Sciatic nerve (tissue), 2 donors: ENCODE measurements around the gene DNER. TPM values are rescaled to one million over a fixed set of nuclear protein-coding genes. Genes with fewer than 3 reads are reported as not detected.
"Not testable (repeated sequence)": the region's sequence is repeated elsewhere in the genome, so short reads cannot be mapped to it uniquely, and the experiment has no call there.

Experiments used
- ATAC-seq: fragments of 200-7000 bp; cut with Tn5 transposase; one replicate; pipeline ENCODE4 v1.9.1; 2020; ENCODE audit warnings: mild to moderate bottlenecking, moderate library complexity
- DNase-seq: peaks from one replicate; pipeline ENCODE4 v3.0.0-alpha.2; 2020; ENCODE audit warnings: low spot score
- intact Hi-C: fragments of 100-400 bp; cut with DNase I; formaldehyde crosslinking; loops from one replicate; pipeline ENCODE4 v1.14.2; 2022
- total RNA-seq: library from RNA; stranded (reverse); fragmentation: NEBNext Ultra II Directional; extraction: Animal tissue kit (Norgen Biotek cat#: 25700); gene quantifications from one replicate; pipeline ENCODE4 v1.2.1, GENCODE V29; 2021
- donor health status: DM: no; HTN: no; CAD: no.
- donor health status: DM: no; HTN: no; CAD: no.

DNER gene
- total RNA-seq, 1 donor from 2014 or later = 0.71 TPM

DNA sequence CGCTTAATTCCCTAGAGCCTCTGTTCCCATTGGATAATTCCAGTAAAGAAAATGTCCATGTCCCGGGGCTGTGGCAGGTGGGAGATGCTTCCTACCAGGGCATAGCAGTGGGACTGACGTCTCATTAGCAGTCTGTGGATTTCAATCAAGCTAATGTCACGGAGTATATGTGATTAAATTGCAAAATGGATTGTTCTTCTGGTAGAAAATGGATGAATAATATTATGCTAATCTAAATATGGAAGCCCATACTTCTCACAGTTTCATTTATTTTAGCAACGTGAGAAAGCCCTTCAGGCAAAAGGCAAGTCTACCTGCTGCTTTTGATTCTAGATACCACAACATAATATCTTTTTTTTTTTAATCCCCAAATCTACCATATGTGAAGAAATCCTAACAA is 185.5 kb downstream of the DNER start:
- ATAC-seq (no peak), DNase-seq (no peak)
- intact Hi-C loops = no loop called here

DNA sequence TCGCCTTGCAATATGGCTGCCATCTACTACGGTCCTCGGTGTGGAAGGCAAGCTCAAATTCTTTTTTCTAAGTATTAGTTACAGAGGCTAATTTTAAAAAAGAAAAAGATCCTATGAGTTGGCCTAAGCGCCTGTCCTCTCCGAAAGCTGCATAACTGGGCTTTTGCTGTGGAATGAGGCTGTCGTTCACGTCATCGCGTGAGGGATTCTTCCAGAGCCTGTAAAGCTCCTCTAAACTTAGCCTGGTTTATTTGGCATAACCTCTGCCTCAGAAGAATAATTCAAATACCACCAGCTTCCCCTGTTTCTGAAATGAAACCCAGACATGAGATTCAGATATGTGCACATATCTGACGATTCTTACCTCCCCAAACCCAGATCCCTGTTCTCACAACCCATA is 187.4 kb downstream of the DNER start:
- ATAC-seq = no peak
- intact Hi-C loops = no loop called here
- DNase-seq = no peak

GRCh38 chr2:229524799-229525198 is 189.6 kb downstream of the DNER start:
- intact Hi-C loops = no loop called here
- ATAC-seq = no peak
- no peak for DNase-seq

DNA sequence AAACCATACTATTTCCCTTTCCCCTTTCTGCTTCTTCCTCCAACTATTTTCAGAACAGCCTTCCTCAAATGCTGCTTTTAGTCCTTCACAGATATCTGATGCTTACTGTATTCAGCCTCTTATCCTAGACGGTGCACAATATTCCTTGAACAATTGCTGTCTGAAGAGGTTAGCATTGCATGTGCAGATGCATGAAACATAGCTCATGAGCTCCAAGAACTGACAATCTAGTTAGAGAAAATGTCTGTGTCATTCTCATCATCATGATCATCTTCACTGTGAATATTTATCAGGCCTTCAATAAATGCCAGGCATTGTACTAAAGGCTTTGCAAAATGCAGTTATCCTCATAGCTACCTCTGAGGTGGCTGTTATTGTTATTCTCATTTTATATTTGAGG is 190.7 kb downstream of the DNER start:
- ATAC-seq (no peak), DNase-seq (no peak)
- intact Hi-C loops = no loop called here

DNA sequence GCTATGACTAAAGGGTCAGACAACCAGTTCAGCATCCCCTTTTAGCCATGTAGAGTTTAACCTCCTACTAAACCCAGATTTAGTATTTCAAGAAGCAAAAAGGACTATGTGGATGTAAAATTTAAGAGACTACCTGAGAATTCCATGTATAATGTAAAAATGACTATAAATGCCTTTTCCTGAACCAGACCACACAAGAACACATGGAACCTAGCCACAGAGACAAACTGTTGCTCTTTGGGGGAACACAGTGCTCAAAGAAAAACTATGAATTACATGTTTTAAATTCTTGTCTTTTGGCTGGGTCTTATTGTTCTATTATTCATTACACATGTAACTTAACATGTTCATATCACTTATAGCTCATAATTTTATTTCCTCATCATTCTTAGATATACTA is 192.8 kb downstream of the DNER start:
- ATAC-seq = no peak
- no peak for DNase-seq
- intact Hi-C loops = no loop called here

- peak; percentile 70 for ATAC-seq
- intact Hi-C loops = no loop called here
- DNase-seq = no peak
These were observed 193.7 kb downstream of the DNER start for GRCh38 chr2:229520691-229521096.

DNA sequence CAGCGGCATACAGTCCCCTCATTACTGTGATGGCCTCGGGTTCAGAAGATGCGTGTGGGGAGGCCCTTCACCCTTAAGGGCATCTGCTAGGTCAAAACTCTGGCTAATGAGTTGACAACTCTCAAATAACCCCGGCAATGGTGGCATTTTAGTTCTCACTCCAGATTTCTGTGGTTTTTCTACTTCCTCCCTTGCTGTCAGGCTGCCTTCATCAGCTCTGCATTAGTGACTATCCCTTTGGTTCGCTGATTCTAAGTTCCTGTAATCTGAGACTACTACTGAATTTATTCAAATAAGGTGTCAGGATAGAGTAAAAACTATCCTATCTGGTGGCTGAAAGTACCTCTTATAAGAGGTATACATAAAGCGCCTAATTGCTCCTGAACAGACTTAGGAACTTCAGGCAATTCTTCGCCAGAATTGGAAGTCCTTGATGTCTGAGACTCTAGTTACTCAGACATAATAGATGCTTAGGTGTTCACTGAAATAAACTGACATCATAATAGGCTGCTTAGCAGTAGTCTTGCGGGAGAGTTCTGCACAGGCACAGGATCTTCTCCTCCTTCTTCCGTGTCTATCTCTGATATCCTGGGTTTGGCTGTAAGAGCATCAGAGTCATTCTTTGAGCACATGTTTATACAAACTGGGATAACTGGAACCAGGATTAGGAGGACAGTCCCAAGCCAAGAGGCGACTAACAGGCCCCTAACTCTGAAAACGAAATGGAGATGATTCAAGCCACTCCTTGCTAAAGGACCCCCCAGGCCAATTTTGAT is 194.5 kb downstream of the DNER start:
- intact Hi-C loops = no loop called here
- DNase-seq (no peak), ATAC-seq (peak; percentile 22)

- intact Hi-C loops = no loop called here
- DNase-seq (no peak), ATAC-seq (no peak)
These were observed 200.0 kb downstream of the DNER start for GRCh38 chr2:229514273-229514895.

DNA sequence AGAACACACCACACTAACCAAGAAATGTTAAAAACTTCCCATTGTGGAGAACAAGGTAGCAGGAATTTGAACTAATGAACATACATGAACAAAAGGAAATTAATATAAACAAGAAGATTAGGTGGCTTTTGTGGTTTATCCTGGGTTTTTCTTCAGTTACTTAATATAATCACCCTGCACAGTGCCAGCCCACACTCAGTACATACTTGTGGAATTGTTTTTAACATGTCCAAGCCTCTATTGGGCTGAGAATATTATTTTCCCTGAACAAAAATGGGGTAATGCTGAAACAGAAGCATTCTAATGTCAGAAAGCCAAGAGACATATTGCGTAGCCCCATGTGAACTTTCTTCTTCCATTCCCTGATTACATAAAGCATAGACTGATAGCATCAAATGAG is 202.8 kb downstream of the DNER start:
- intact Hi-C loops = no loop called here
- DNase-seq = no peak
- peak; percentile 67 for ATAC-seq

GRCh38 chr2:229506699-229507098 is 207.7 kb downstream of the DNER start:
- intact Hi-C loops, DNase-seq, ATAC-seq: not testable (repeated sequence)

- DNase-seq (no peak), ATAC-seq (no peak)
- intact Hi-C loops = no loop called here
These were observed 213.1 kb downstream of the DNER start for GRCh38 chr2:229501051-229501794.

DNA sequence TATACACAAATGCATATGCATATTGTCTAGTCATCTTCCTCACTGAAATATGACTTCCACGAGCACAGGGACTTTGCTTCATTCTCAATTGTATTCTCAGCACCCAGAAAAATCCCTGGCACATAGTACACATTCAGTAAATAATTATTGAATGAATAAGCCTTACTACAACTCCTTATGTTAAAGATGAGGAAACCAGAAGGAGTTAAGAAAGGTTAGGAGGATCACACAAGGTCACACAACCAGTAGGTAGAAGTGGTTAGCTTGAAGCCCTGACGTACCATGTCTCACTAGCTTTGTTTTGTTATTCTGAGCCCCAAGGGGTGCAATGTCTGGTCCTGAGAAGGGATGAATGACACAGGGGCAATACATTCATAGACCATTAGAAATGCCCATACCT is 222.3 kb downstream of the DNER start:
- ATAC-seq (no peak), DNase-seq (no peak)
- intact Hi-C loops = no loop called here

GRCh38 chr2:229490167-229490566 is 224.2 kb downstream of the DNER start:
- intact Hi-C loops = no loop called here

GRCh38 chr2:229489016-229489415 is 225.3 kb downstream of the DNER start:
- DNase-seq (no peak), ATAC-seq (no peak)
- intact Hi-C loops = no loop called here

More at GRCh38 chr2:229490167-229490566, 224.2 kb downstream of the DNER start:
- no peak for ATAC-seq
- no peak for DNase-seq

GRCh38 chr2:229488232-229488631 is 226.1 kb downstream of the DNER start:
- no peak for DNase-seq
- ATAC-seq = no peak
- intact Hi-C loops = no loop called here

GRCh38 chr2:229486673-229487072 is 227.7 kb downstream of the DNER start:
- intact Hi-C loops = no loop called here
- no peak for ATAC-seq
- DNase-seq = no peak

DNA sequence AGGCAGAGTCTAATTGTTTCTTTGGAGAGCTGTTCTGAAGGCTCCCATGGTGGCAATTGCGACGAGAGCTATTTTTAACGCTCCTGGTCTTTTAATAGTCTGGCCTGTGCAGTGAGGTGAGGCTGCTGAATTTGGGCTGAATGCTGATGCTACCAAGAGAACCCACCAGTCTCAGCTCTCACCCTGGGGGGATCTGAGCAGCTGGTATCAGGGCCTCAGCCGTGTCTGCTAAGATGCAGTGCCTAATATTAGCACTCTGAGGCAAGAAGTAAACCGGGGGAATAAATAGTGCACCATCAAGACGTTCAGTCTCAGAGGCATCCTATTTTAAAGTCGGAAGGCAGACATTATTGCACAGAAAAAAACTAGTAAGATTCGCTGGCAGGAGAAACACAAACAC is 228.5 kb downstream of the DNER start:
- intact Hi-C loops = no loop called here
- DNase-seq = no peak
- ATAC-seq = peak; percentile 72

DNA sequence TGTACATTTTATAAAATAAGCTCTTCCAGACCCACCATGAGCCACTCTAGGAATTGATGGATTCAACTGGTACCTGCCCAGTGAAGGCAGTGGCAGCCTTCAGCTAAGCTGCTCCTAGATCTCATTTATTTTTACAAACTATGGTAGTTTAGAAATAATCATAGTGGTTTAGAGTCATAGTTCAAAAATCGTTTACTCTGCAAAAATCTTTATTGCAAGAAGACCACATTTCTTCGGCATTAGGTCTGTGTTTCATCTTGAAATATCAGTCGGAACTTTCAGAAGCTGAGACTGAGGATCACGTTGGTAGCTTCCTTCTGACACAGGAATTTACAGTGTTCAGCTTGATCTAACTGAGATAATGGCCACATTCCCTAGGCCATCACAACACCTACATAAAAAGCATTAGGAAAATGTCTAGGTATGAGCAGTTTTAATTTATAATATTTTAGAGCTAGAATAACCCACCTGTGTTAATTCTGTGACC is 237.0 kb downstream of the DNER start:
- intact Hi-C loops = no loop called here
- no peak for ATAC-seq
- no peak for DNase-seq

DNA sequence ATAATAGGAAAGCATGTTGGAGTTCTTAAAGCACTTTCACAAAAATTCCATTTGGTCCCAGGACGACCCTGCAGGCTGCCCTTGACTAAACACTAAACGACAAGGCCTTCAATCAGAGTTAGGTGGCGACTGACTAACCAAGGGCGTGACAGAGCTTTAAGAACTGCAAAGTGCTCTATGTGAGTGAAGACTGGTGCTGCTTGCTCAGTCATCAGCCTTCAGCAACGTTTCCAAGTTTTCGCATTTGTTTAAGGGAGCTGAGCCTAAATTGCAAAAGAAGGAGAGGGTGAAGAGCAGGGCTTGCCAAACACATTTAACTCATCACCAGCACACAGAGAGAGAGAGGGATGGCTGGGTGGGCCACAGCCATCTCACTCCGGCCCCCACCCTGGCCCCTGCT is 238.6 kb downstream of the DNER start:
- peak; percentile 26 for ATAC-seq
- intact Hi-C loops = no loop called here
- DNase-seq = no peak

GRCh38 chr2:229474125-229474524 is 240.2 kb downstream of the DNER start:
- intact Hi-C loops = no loop called here
- DNase-seq (no peak), ATAC-seq (no peak)
